Naive thymus-derived CD4-positive, alpha-beta T cell (primary cell): ENCODE results near the gene PDGFRB. TPM values are rescaled to one million over a fixed set of nuclear protein-coding genes. Genes with fewer than 3 reads are reported as not detected.

Experiments used
- ATAC-seq: fragments of 150-1000 bp; cut with Tn5 transposase; 2 replicates; pipeline ENCODE4 v1.10.0; 2021; ENCODE audit warnings: mild to moderate bottlenecking, moderate library complexity
- CTCF ChIA-PET: fragments of 350-600 bp; sonication (Branson Sonifier 250); formaldehyde crosslinking; loops from one replicate; lab custom pipeline; 2021; ENCODE audit warnings: antibody characterized with exemption; lab: Charles Lee
- POLR2A ChIA-PET: fragments of 350-600 bp; sonication (Branson Sonifier 250); formaldehyde crosslinking; loops from one replicate; lab custom pipeline; 2021; ENCODE audit warnings: antibody characterized with exemption, inconsistent platforms; lab: Charles Lee
- DNase-seq, 9 donors: peaks; one replicate each; pipeline versions ENCODE4 v3.0.0 to v3.0.0-alpha.2; 2020 to 2022; ENCODE audit warnings: mixed read lengths in 1 of 9
- H3K27ac ChIP-seq: one replicate; pipeline ENCODE4 v1.7.0; 2013; ENCODE audit warnings: mild to moderate bottlenecking, low read depth, low read length, moderate library complexity
- H3K27me3 ChIP-seq, 2 donors: one replicate each; pipeline ENCODE4 v1.7.0; 2013; ENCODE audit warnings: low read length in 2 of 2, mild to moderate bottlenecking in 2 of 2, moderate library complexity in 2 of 2; ENCODE audit not compliant: control insufficient read depth in 2 of 2, insufficient read depth in 2 of 2
- H3K36me3 ChIP-seq, 3 experiments: 1 replicate in 2 of 3; 2 replicates in 1 of 3; pipeline ENCODE4 v1.7.0; 2013; ENCODE audit warnings: low read length in 3 of 3, mild to moderate bottlenecking in 3 of 3, moderate library complexity in 1 of 3; ENCODE audit not compliant: insufficient read depth in 3 of 3, control insufficient read depth in 2 of 3
- H3K4me1 ChIP-seq, 2 donors: one replicate each; pipeline ENCODE4 v1.7.0; 2013; ENCODE audit warnings: low read length in 2 of 2, mild to moderate bottlenecking in 2 of 2, moderate library complexity in 1 of 2; ENCODE audit not compliant: control insufficient read depth in 2 of 2, insufficient read depth in 2 of 2
- H3K4me3 ChIP-seq: 2 replicates; pipeline ENCODE4 v1.7.0; 2013; ENCODE audit warnings: mild to moderate bottlenecking, low read length
- H3K9me3 ChIP-seq, 3 experiments: 1 replicate in 2 of 3; 2 replicates in 1 of 3; pipeline ENCODE4 v1.7.0; 2013; ENCODE audit warnings: low read length in 3 of 3; ENCODE audit not compliant: control insufficient read depth in 2 of 3
- H3K27ac Mint-ChIP-seq, 9 donors: one replicate each; pipeline ENCODE4 v1.8.0; 2020 to 2022; ENCODE audit warnings: mixed read lengths in 9 of 9, mild to moderate bottlenecking in 8 of 9, moderate library complexity in 5 of 9, inconsistent platforms in 2 of 9
- H3K27me3 Mint-ChIP-seq, 5 donors: one replicate each; pipeline ENCODE4 v1.8.0; 2021 to 2022; ENCODE audit warnings: mixed read lengths in 5 of 5, mild to moderate bottlenecking in 1 of 5
- H3K36me3 Mint-ChIP-seq, 5 donors: one replicate each; pipeline ENCODE4 v1.8.0; 2020 to 2022; ENCODE audit warnings: mixed read lengths in 5 of 5, mild to moderate bottlenecking in 3 of 5, inconsistent platforms in 1 of 5
- H3K4me1 Mint-ChIP-seq, 7 donors: one replicate each; pipeline ENCODE4 v1.8.0; 2020 to 2022; ENCODE audit warnings: mixed read lengths in 7 of 7, mild to moderate bottlenecking in 3 of 7, inconsistent platforms in 1 of 7
- H3K4me3 Mint-ChIP-seq, 10 donors: one replicate each; pipeline ENCODE4 v1.8.0; 2020 to 2022; ENCODE audit warnings: mild to moderate bottlenecking in 10 of 10, mixed read lengths in 10 of 10, moderate library complexity in 6 of 10, inconsistent platforms in 2 of 10
- H3K9me3 Mint-ChIP-seq, 11 donors: one replicate each; pipeline ENCODE4 v1.8.0; 2020 to 2022; ENCODE audit warnings: mixed read lengths in 11 of 11, mild to moderate bottlenecking in 4 of 11, inconsistent platforms in 1 of 11, moderate library complexity in 1 of 11
- intact Hi-C, 2 donors: fragments of 100-400 bp; cut with micrococcal nuclease; formaldehyde crosslinking; loops; one replicate each; pipeline ENCODE4 v1.15.1; 2023
- polyA plus RNA-seq, 2 donors: library from polyadenylated mRNA; unstranded; fragments of 300-500 nt; fragmentation: Illumina TruSeq; gene quantifications; one replicate each; pipeline ENCODE4 v1.2.3, GENCODE V29; 2021
- total RNA-seq, 6 experiments: library from RNA in 5 of 6; stranded (reverse) in 5 of 6; gene quantifications; 1 replicate in 5 of 6; 2 replicates in 1 of 6; pipeline ENCODE4 v1.2.3 and lab custom pipeline; 2021 to 2026

Gene PDGFRB
- total and polyA plus RNA-seq, 7 experiments from 2014 or later = 0.37 to 8.5 (median 2.9) TPM; not detected in 3

DNA sequence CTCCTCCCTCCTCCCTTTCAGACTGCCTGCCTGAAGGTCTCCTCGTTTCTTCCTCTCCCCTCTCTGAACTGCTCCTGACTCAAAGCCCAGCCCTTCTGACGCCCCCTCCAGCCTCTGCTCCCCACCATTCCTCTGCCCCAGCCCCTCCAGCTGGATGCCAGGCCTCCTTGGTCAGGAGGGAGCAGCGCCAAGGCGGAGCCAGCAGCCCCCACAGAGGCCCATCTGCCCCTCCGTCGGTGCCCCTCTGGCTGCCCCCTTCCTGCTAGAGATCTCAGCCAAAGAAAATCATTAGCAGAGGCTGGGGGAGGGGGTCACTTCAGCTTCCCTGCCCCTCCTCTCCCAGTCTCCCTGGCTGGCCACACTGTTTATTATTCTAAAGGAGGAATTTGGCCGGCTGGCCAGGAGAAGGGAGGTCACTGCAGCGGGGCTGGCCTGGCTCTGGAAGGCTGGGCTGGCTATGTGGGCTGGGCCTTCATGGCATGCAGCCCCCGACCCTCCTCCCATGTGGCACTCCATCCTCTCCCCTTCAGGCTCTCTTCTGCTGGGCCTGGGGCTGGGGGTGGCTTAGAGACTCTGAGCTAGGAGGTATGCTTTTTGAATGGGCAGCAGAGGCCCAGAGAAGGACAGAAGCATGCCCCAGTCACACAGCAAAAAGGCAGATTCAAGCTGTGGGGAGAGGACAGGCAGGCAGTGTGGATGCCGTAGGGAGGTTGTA is 16.9 kb downstream of the PDGFRB start:
- DNase-seq = no peak
- Histone ChIP-seq H3K27ac (no peak overlapping the region), H3K4me1 (no peaks in the 10 kb centered on the region), H3K27me3 (no peaks in the 10 kb centered on the region), H3K36me3 (no peaks in the 10 kb centered on the region), H3K4me3 (no peak overlapping the region), H3K9me3 (no peaks in the 10 kb centered on the region)
- POLR2A ChIA-PET = no interaction called here
- no peaks in the 10 kb centered on the region for H3K9me3 Mint-ChIP-seq
- no peak overlapping the region for H3K4me3 Mint-ChIP-seq
- H3K27ac Mint-ChIP-seq = no peak overlapping the region
- no peak for ATAC-seq
- H3K4me1 Mint-ChIP-seq = peaks cover 0 to 7% (median 0%) of the 10 kb centered on the region in 7 donors
- no peaks in the 10 kb centered on the region for H3K36me3 Mint-ChIP-seq
- intact Hi-C loops = no loop called here
- CTCF ChIA-PET = no interaction called here
- H3K27me3 Mint-ChIP-seq = no peaks in the 10 kb centered on the region

DNA sequence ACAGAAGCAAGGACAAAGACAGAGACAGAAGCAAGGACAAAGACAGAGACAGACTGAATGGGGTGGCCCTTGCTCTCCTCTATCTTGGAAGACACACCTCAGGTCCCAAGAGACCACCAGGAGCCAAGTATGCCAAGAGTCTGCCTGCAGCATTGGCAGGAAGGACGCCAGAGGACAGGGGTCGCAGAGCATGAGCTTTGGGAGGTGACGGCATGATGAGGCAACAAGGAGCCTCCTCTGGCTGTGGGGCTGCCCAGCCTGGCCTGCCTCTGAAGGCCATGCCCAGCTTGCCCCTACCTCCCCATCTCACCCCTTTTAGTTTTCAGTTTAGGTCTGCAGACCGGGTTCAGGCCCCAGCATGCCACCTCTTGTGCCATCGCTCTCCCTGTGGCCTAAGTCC is 17.6 kb downstream of the PDGFRB start:
- H3K9me3 Mint-ChIP-seq = no peaks in the 10 kb centered on the region
- no peak overlapping the region for H3K27ac Mint-ChIP-seq
- no peak for DNase-seq
- H3K27ac ChIP-seq = no peak overlapping the region
- H3K4me1 Mint-ChIP-seq = peaks cover 0 to 5% (median 0%) of the 10 kb centered on the region in 7 donors
- no peaks in the 10 kb centered on the region for H3K9me3 ChIP-seq
- H3K4me3 ChIP-seq = no peak overlapping the region
- no peak overlapping the region for H3K4me3 Mint-ChIP-seq
- H3K4me1 ChIP-seq = no peaks in the 10 kb centered on the region
- ChIA-PET POLR2A (no interaction called here), CTCF (no interaction called here)
- H3K27me3 ChIP-seq = no peaks in the 10 kb centered on the region
- H3K36me3 Mint-ChIP-seq = no peaks in the 10 kb centered on the region
- ATAC-seq = no peak
- no peaks in the 10 kb centered on the region for H3K27me3 Mint-ChIP-seq
- intact Hi-C loops = no loop called here
- H3K36me3 ChIP-seq = no peaks in the 10 kb centered on the region

DNA sequence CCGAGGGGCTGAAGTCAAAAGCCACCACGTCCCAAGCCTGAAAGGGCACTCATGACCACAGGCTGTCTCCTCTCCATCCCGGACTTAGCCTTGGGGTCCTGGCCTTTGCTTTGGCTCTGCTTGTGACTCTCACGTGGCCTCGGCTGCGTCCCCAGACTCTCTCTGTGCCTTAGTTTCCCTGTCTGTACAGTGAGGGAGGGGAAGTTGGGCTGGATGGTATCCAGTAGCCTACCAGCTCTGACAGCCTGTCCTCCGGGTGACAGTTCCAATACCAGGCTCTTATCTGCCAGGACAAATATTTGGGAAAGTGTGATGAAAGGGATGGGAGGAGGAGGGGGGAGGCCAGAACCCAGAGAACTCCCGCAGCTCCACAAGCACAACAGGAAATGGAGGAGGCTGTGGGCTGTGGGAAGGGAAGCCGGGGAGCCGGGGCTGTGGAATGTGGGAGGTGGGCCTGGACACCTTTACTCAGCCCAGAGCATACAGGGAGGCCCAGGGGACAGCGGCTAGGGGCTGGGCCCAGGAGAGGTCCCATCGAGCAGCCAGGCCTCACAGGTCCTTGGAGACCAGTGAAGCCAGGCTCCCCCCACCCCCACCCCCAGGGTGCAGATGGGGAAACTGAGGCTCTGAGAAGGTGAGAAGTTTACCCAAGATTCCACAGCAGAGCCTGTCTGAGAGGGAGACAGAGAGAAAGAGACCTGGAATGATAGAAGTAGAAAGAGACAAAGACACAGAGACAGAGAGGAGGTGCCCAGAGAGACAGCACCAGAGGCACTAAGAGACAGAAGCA is 18.3 kb downstream of the PDGFRB start:
- no peak for DNase-seq
- POLR2A ChIA-PET = no interaction called here
- Histone ChIP-seq H3K9me3 (no peaks in the 10 kb centered on the region), H3K4me1 (no peaks in the 10 kb centered on the region), H3K27me3 (no peaks in the 10 kb centered on the region), H3K4me3 (no peak overlapping the region), H3K36me3 (no peaks in the 10 kb centered on the region), H3K27ac (no peak overlapping the region)
- no peak overlapping the region for H3K4me3 Mint-ChIP-seq
- H3K27ac Mint-ChIP-seq = no peak overlapping the region
- intact Hi-C loops = no loop called here
- H3K9me3 Mint-ChIP-seq = no peaks in the 10 kb centered on the region
- CTCF ChIA-PET = no interaction called here
- no peaks in the 10 kb centered on the region for H3K27me3 Mint-ChIP-seq
- H3K36me3 Mint-ChIP-seq = no peaks in the 10 kb centered on the region
- peaks cover 0 to 1% (median 0%) of the 10 kb centered on the region in 7 donors for H3K4me1 Mint-ChIP-seq
- ATAC-seq = no peak

DNA sequence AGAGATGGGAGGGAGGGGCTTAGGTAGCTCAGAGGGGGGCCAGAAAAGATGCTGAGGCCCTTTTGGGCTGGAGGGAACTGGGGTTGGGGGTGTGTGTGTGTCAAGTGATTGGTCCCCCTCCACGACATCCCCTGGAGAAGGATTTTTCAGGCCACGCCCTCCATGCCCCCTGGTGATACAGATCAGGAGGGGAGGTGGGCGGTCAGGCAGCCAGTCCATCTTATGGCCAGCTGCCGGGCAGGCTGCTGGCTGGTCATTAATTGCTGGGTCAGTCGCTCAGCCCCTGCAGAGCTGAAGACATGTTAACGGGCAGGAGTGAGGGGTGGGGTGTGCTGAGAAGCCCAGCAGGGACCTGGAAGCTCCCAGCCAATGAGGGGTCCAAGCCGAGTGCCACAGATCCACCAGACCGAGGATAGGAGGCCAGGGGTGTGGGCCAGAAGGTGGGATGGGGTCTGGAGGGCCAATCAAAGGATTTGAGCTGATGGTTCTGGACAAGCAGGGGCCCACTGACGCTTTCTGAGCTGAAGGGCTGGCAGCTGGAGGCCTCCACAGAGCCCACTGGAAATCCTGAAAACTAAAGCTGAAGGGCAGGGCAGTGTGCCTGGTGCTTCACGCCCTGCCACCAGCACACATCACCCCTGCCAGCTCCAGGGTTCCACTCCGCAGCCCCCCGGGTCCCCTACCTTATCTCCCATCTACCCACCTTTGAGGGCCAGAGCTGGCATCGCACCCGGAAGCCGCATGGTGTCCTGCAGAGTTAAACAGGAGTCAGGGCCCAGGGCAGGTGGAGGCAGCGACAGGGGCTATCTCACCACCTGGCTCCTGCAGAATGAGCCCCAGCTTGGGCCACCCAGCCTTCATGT is 19.1 kb downstream of the PDGFRB start:
- no peaks in the 10 kb centered on the region for H3K36me3 Mint-ChIP-seq
- Histone ChIP-seq H3K4me1 (no peaks in the 10 kb centered on the region), H3K27ac (no peak overlapping the region), H3K27me3 (no peaks in the 10 kb centered on the region), H3K36me3 (peaks cover 0 to under 1% (median 0%) of the 10 kb centered on the region in 3 experiments), H3K4me3 (no peak overlapping the region), H3K9me3 (no peaks in the 10 kb centered on the region)
- POLR2A ChIA-PET = no interaction called here
- DNase-seq (no peak), ATAC-seq (no peak)
- intact Hi-C loops = no loop called here
- peaks cover 0 to 2% (median 0%) of the 10 kb centered on the region in 7 donors for H3K4me1 Mint-ChIP-seq
- H3K4me3 Mint-ChIP-seq = no peak overlapping the region
- no peaks in the 10 kb centered on the region for H3K27me3 Mint-ChIP-seq
- no peaks in the 10 kb centered on the region for H3K9me3 Mint-ChIP-seq
- CTCF ChIA-PET = no interaction called here
- H3K27ac Mint-ChIP-seq = no peak overlapping the region

DNA sequence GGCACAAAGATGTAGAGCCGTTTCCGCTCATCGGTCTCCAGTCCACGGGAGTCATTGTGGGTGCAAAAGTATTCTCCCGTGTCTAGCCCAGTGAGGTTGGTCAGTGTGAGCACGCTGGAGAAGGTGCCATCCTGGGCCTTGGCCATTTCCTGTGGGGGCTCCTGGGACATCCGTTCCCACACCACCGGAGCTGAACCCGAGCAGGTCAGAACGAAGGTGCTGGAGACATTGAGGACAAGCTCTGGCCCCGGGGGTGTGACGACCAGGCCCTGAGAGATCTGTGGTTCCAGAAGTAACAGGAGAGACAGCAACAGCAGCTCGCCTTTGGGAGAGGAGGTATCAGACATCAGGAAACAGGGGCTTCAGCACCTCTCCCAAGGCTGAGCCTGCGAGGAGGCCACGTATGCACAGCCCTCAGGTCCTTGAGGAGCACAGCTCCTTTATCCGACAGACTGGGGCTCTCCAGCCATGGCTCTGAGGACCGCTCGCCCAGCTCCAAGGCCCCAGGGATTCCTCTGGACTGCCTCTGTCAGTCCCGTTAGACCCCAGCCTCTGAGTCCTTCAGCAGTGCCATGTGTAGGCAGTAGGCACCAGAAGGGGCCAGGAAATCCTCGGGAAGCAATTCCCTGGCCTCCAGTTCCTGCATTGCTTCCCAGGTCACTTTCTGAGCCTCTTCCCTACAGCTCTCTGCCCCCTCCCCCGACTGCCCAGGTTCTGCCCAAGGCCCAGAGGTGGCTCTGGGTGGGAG is 19.9 kb downstream of the PDGFRB start:
- no peak for DNase-seq
- Histone ChIP-seq H3K9me3 (no peaks in the 10 kb centered on the region), H3K36me3 (peaks cover 0 to 3% (median 0%) of the 10 kb centered on the region in 3 experiments), H3K27me3 (no peaks in the 10 kb centered on the region), H3K27ac (no peak overlapping the region), H3K4me1 (no peaks in the 10 kb centered on the region), H3K4me3 (no peak overlapping the region)
- Mint-ChIP-seq H3K27ac (no peak overlapping the region), H3K36me3 (no peaks in the 10 kb centered on the region), H3K9me3 (no peaks in the 10 kb centered on the region), H3K27me3 (no peaks in the 10 kb centered on the region), H3K4me1 (peaks cover 0 to 6% (median 0%) of the 10 kb centered on the region in 7 donors), H3K4me3 (no peak overlapping the region)
- ChIA-PET CTCF (no interaction called here), POLR2A (no interaction called here)
- ATAC-seq = no peak
- intact Hi-C loops = no loop called here

DNA sequence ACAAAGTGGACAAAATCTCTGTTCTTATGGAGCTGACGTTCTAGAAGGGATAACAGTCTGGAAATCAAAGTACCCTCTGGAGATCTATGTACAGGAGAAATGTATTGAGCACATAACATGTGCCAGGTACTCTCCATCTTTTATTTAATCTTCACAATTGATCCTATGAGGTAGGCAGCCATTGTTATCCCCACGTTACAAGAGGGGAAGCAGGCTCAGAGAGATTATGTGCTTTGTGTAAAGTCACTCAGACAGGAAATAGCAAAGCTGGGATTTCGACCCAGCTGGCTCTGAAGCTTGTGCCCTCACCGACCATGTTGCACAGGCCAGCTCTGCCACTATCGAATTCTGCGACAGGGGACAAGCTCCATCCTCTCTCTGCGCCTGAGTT is 21.5 kb downstream of the PDGFRB start:
- Mint-ChIP-seq H3K4me3 (no peak overlapping the region), H3K27me3 (no peaks in the 10 kb centered on the region), H3K4me1 (peaks cover 0 to 9% (median 0%) of the 10 kb centered on the region in 7 donors), H3K27ac (no peak overlapping the region), H3K9me3 (no peaks in the 10 kb centered on the region), H3K36me3 (peaks cover 0 to 1% (median 0%) of the 10 kb centered on the region in 5 donors)
- no peak for DNase-seq
- Histone ChIP-seq H3K27me3 (no peaks in the 10 kb centered on the region), H3K27ac (no peak overlapping the region), H3K9me3 (no peaks in the 10 kb centered on the region), H3K4me1 (no peaks in the 10 kb centered on the region), H3K36me3 (peaks cover 0 to 3% (median 0%) of the 10 kb centered on the region in 3 experiments), H3K4me3 (no peak overlapping the region)
- ChIA-PET POLR2A (no interaction called here), CTCF (no interaction called here)
- no peak for ATAC-seq
- intact Hi-C loops = no loop called here
